Activated B cell treated with CpG ODN at 0.5 μM for 24 hours (primary cell): ENCODE measurements around the gene AP4S1. TPM values are rescaled to one million over a fixed set of nuclear protein-coding genes. Genes with fewer than 3 reads are reported as not detected.

ENCODE experiments used
- ATAC-seq: fragments of 200-7000 bp; cut with Tn5 transposase; one replicate; pipeline ENCODE4 v1.10.0; 2021; ENCODE audit warnings: low read depth, mild to moderate bottlenecking, moderate library complexity
- CTCF ChIA-PET: fragments of 350-600 bp; sonication (Branson Sonifier 250); formaldehyde crosslinking; loops from one replicate; lab custom pipeline; 2021; ENCODE audit warnings: antibody characterized with exemption; lab: Charles Lee
- POLR2A ChIA-PET: fragments of 350-600 bp; sonication (Branson Sonifier 250); formaldehyde crosslinking; loops from one replicate; lab custom pipeline; 2021; ENCODE audit warnings: antibody characterized with exemption; lab: Charles Lee
- DNase-seq: peaks from one replicate; pipeline ENCODE4 v3.0.0; 2022
- H3K27ac Mint-ChIP-seq: one replicate; pipeline ENCODE4 v1.8.0; 2020; ENCODE audit warnings: mixed read lengths
- H3K27me3 Mint-ChIP-seq: one replicate; pipeline ENCODE4 v1.8.0; 2021; ENCODE audit warnings: mixed read lengths
- H3K36me3 Mint-ChIP-seq: one replicate; pipeline ENCODE4 v1.8.0; 2021; ENCODE audit warnings: low read depth, mixed read lengths
- H3K4me1 Mint-ChIP-seq: one replicate; pipeline ENCODE4 v1.8.0; 2021; ENCODE audit warnings: mixed read lengths
- H3K4me3 Mint-ChIP-seq: one replicate; pipeline ENCODE4 v1.8.0; 2020; ENCODE audit warnings: mild to moderate bottlenecking, mixed read lengths
- H3K9me3 Mint-ChIP-seq: one replicate; pipeline ENCODE4 v1.8.0; 2020; ENCODE audit warnings: mixed read lengths
- CTCF ChIP-seq: fragments of 200-600 bp; IDR thresholded peaks from one replicate; pipeline ENCODE4 v1.8.0; 2022; ENCODE audit warnings: antibody characterized with exemption, mild to moderate bottlenecking
- intact Hi-C: fragments of 100-400 bp; cut with micrococcal nuclease; formaldehyde crosslinking; loops from one replicate; pipeline ENCODE4 v1.15.1; 2024
- total RNA-seq: library from RNA; stranded (reverse); gene quantifications from 2 replicates; pipeline ENCODE4 v1.2.3, GENCODE V29; 2022

Gene AP4S1
- total RNA-seq, 1 donor from 2014 or later, result 14.8 TPM

GRCh38 chr14:31068235-31068634 is 42.8 kb downstream of the AP4S1 start:
- ChIA-PET CTCF (interaction anchor here (0.6 kb wide), 1 partner anchor 89 kb away, joined by 3 read pairs; no protein-coding TSS in a partner anchor), POLR2A (no interaction called here)
- DNase-seq (no peak), ATAC-seq (no peak)
- Mint-ChIP-seq H3K27ac (no peak overlapping the region), H3K9me3 (no peaks in the 10 kb centered on the region), H3K4me1 (no peaks in the 10 kb centered on the region), H3K4me3 (no peak overlapping the region), H3K27me3 (no peaks in the 10 kb centered on the region), H3K36me3 (peaks cover 47% of the 10 kb centered on the region)
- intact Hi-C loops, result no loop called here
- no peak for TF ChIP-seq CTCF

GRCh38 chr14:31069343-31069742 is 43.9 kb downstream of the AP4S1 start:
- ChIA-PET POLR2A (no interaction called here), CTCF (no interaction called here)
- H3K36me3 Mint-ChIP-seq, result peaks cover 48% of the 10 kb centered on the region
- DNase-seq (no peak), ATAC-seq (no peak)
- H3K4me1 Mint-ChIP-seq, result no peaks in the 10 kb centered on the region
- no peak overlapping the region for H3K27ac Mint-ChIP-seq
- H3K9me3 Mint-ChIP-seq, result no peaks in the 10 kb centered on the region
- no peak overlapping the region for H3K4me3 Mint-ChIP-seq
- no peaks in the 10 kb centered on the region for H3K27me3 Mint-ChIP-seq
- TF ChIP-seq CTCF, result no peak
- intact Hi-C loops, result no loop called here

- Mint-ChIP-seq H3K4me1 (no peaks in the 10 kb centered on the region), H3K36me3 (peaks cover 54% of the 10 kb centered on the region), H3K4me3 (no peak overlapping the region), H3K27me3 (no peaks in the 10 kb centered on the region), H3K9me3 (peaks cover 5% of the 10 kb centered on the region), H3K27ac (no peak overlapping the region)
- ChIA-PET POLR2A (no interaction called here), CTCF (interaction anchor here (1.1 kb wide), 1 partner anchor 12 kb away, joined by 3 read pairs; no protein-coding TSS in a partner anchor)
- TF ChIP-seq CTCF, result no peak
- intact Hi-C loops, result no loop called here
- ATAC-seq (no peak), DNase-seq (no peak)
Observed at GRCh38 chr14:31070431-31070830, 45.0 kb downstream of the AP4S1 start.

- ATAC-seq, result no peak
- POLR2A ChIA-PET, result no interaction called here
Observed at GRCh38 chr14:31071151-31071550, 45.7 kb downstream of the AP4S1 start.

GRCh38 chr14:31075144-31075543 is 49.7 kb downstream of the AP4S1 start:
- peaks cover 47% of the 10 kb centered on the region for H3K36me3 Mint-ChIP-seq
- H3K4me1 Mint-ChIP-seq, result no peaks in the 10 kb centered on the region
- ChIA-PET POLR2A (no interaction called here), CTCF (interaction anchor here (1.1 to 1.9 kb wide), 2 partner anchors 8 to 96 kb away, joined by 3 to 8 read pairs; no protein-coding TSS in a partner anchor)
- no peaks in the 10 kb centered on the region for H3K27me3 Mint-ChIP-seq
- DNase-seq, result no peak
- intact Hi-C loops, result no loop called here
- no peak overlapping the region for H3K27ac Mint-ChIP-seq
- H3K4me3 Mint-ChIP-seq, result no peak overlapping the region
- no peak for ATAC-seq
- TF ChIP-seq CTCF, result no peak
- peaks cover 5% of the 10 kb centered on the region for H3K9me3 Mint-ChIP-seq

More at GRCh38 chr14:31071151-31071550, 45.7 kb downstream of the AP4S1 start:
- H3K27me3 Mint-ChIP-seq, result no peaks in the 10 kb centered on the region
- DNase-seq, result no peak
- intact Hi-C loops, result no loop called here
- no peak overlapping the region for H3K4me3 Mint-ChIP-seq
- H3K4me1 Mint-ChIP-seq, result no peaks in the 10 kb centered on the region
- CTCF ChIA-PET, result no interaction called here
- H3K9me3 Mint-ChIP-seq, result peaks cover 5% of the 10 kb centered on the region
- peaks cover 57% of the 10 kb centered on the region for H3K36me3 Mint-ChIP-seq
- TF ChIP-seq CTCF, result no peak
- H3K27ac Mint-ChIP-seq, result no peak overlapping the region
